Measurements from ENCODE around the gene FBXW5. TPM values are rescaled to one million over a fixed set of nuclear protein-coding genes. Genes with fewer than 3 reads are reported as not detected.

FBXW5 gene
- total RNA-seq, 1 experiment from 2014 or later = 62.2 TPM

- DNase-seq = peak; percentile 18
- H2BK5ac ChIP-seq (ENCODE audit: insufficient read length, low read length) = no peak overlapping the region
- no peak overlapping the region for H3K4me2 ChIP-seq (ENCODE audit: insufficient read depth, insufficient read length, low read length)
- H3K23ac ChIP-seq (ENCODE audit: insufficient read length, low read depth, low read length) = no peak overlapping the region
- H3K9ac ChIP-seq (ENCODE audit: extremely low read depth, insufficient read length, low read length) = no peak overlapping the region
- no peaks in the 10 kb centered on the region for H4K20me1 ChIP-seq (ENCODE audit: control insufficient read depth, insufficient read depth, insufficient read length)
- H3K14ac ChIP-seq (ENCODE audit: insufficient read depth, low read length) = no peak overlapping the region
- H3K79me2 ChIP-seq (ENCODE audit: insufficient read depth, low read length) = no peaks in the 10 kb centered on the region
- H4K5ac ChIP-seq (ENCODE audit: insufficient read length, low read depth, low read length) = no peak overlapping the region
- WGBS (ENCODE audit: extremely low coverage, insufficient read length, low lambda C conversion rate) = no CpG with 5 or more reads among the region's 15 CpGs
- H2BK120ac ChIP-seq (ENCODE audit: low read depth, low read length, poor library complexity, severe bottlenecking) = no peak overlapping the region
- peaks cover 2% of the 10 kb centered on the region for H3K79me1 ChIP-seq (ENCODE audit: insufficient read depth, low read depth, low read length, poor library complexity, severe bottlenecking)
- H3K4me1 ChIP-seq (ENCODE audit: insufficient read depth, low read length) = no peaks in the 10 kb centered on the region
- H2BK20ac ChIP-seq (ENCODE audit: low read depth, low read length, poor library complexity, severe bottlenecking) = no peak overlapping the region
- H2AFZ ChIP-seq (ENCODE audit: low read length) = no peak overlapping the region
- TF ChIP-seq CTCF (conservative IDR thresholded peaks at IDR 0.05) = no peak
- no peak overlapping the region for H2BK15ac ChIP-seq (ENCODE audit: low read depth, low read length)
- H3K4me3 Mint-ChIP-seq = no peak overlapping the region
- no peak overlapping the region for H3K4ac ChIP-seq (ENCODE audit: low read depth, low read length)
- no peak overlapping the region for H4K91ac ChIP-seq (ENCODE audit: insufficient read length, low read depth, low read length)
- no peaks in the 10 kb centered on the region for H3K27me3 ChIP-seq (ENCODE audit: insufficient read depth, low read length)
- H2BK12ac ChIP-seq (ENCODE audit: insufficient read length, low read depth, low read length) = no peak overlapping the region
- H2AK5ac ChIP-seq (ENCODE audit: insufficient read length, low read length) = no peak overlapping the region
- H3T11ph ChIP-seq (ENCODE audit: low read length) = no peak overlapping the region
- H3K56ac ChIP-seq (ENCODE audit: insufficient read length, low read depth, low read length) = no peak overlapping the region
- H3K36me3 Mint-ChIP-seq (ENCODE audit: insufficient read depth in 1 of 3, low read depth in 3 of 3) = peaks cover 41 to 74% (median 72%) of the 10 kb centered on the region in 3 experiments
- H3K18ac ChIP-seq (ENCODE audit: insufficient read length, low read depth, low read length) = no peak overlapping the region
- no peaks in the 10 kb centered on the region; the same call in 1 of the 2 replicates for H3K27me3 Mint-ChIP-seq (ENCODE audit: low read depth)
- no peak overlapping the region for H3K27ac ChIP-seq (ENCODE audit: insufficient read length, low read depth, low read length)
- H3K9me3 ChIP-seq (ENCODE audit: control insufficient read depth, low read depth, low read length) = no peaks in the 10 kb centered on the region
- H3K4me1 Mint-ChIP-seq = no peaks in the 10 kb centered on the region
- H3K23me2 ChIP-seq (ENCODE audit: insufficient read length, low read depth, low read length, poor library complexity, severe bottlenecking) = no peaks in the 10 kb centered on the region
- no peak overlapping the region for H4K8ac ChIP-seq (replicated peaks; ENCODE audit: insufficient read length, low read depth, low read length)
- H3K27ac Mint-ChIP-seq = 0 out of 7 replicates have a peak overlapping the region, but pooled peaks of 1 of the 3 experiments have one; percentile 60
- no peaks in the 10 kb centered on the region for H3K9me3 Mint-ChIP-seq
Observed at GRCh38 chr9:136902259-136902821, 42.2 kb downstream of the FBXW5 start.
